GM12878 (cell line): ENCODE results near the gene TXN2. TPM values are rescaled to one million over a fixed set of nuclear protein-coding genes. Genes with fewer than 3 reads are reported as not detected.

Experiments used
- EGR1 ChIP-seq, 2 experiments: IDR thresholded peaks; 1 replicate in 1 of 2; 2 replicates in 1 of 2; pipeline ENCODE4 v1.6.1; 2011 to 2012; ENCODE audit warnings: low read depth in 2 of 2, low read length in 2 of 2, borderline replicate concordance in 1 of 2, mild to moderate bottlenecking in 1 of 2, moderate library complexity in 1 of 2
- EP300 ChIP-seq, 2 experiments: fragments of 150-350 bp in 1 of 2; IDR thresholded peaks; 2 replicates each; pipeline ENCODE4 v1.6.1; 2011 to 2012; ENCODE audit warnings: low read depth in 2 of 2, low read length in 2 of 2, borderline replicate concordance in 1 of 2, improper control_type of control experiment in 1 of 2, inconsistent platforms in 1 of 2; ENCODE audit not compliant: control insufficient read depth in 1 of 2
- IKZF1 ChIP-seq: fragments of 450-650 bp; conservative IDR thresholded peaks from 2 replicates; pipeline ENCODE4 v1.6.1; 2017; ENCODE audit warnings: antibody characterized with exemption, mild to moderate bottlenecking
- JUND ChIP-seq: IDR thresholded peaks from 2 replicates; pipeline ENCODE4 v1.6.1; 2012; ENCODE audit warnings: low read depth, mild to moderate bottlenecking, low read length, improper control_type of control experiment, moderate library complexity
- MEF2B ChIP-seq: fragments of 450-650 bp; IDR thresholded peaks from 2 replicates; pipeline ENCODE4 v1.6.1; 2018; ENCODE audit warnings: mild to moderate bottlenecking, moderate library complexity; ENCODE audit not compliant: partially characterized antibody, poor library complexity, severe bottlenecking
- RUNX3 ChIP-seq: IDR thresholded peaks from 2 replicates; pipeline ENCODE4 v1.6.1; 2012; ENCODE audit warnings: low read length, inconsistent platforms
- SMAD5 ChIP-seq: IDR thresholded peaks from 2 replicates; pipeline ENCODE4 v1.6.1; 2016; ENCODE audit warnings: antibody characterized with exemption, low read depth
- ZNF274 ChIP-seq: IDR thresholded peaks from one replicate; pipeline ENCODE4 v1.8.0; 2011; ENCODE audit not compliant: insufficient read length, insufficient read depth
- polyA plus RNA-seq, 11 experiments: library from polyadenylated mRNA; depleted of rRNA in 4 of 11; unstranded in 6 of 11; stranded (reverse) in 5 of 11; fragments of >200 nt; fragmentation: Nextera tagmentation in 4 of 11; fragmentation: Illumina TruSeq in 1 of 11; extraction: Ambion mirVana in 4 of 11; extraction: Trizol in 1 of 11; gene quantifications; 1 replicate in 1 of 11; 2 replicates in 10 of 11; pipeline versions ENCODE4 v1.2.1 to v1.2.3, GENCODE V29; 2011 to 2016; ENCODE audit warnings: inconsistent platforms in 2 of 11, missing spikeins in 2 of 11, low read depth in 1 of 11
- total RNA-seq, 4 experiments: library from RNA; depleted of rRNA in 3 of 4; stranded (reverse); fragments of >200 nt in 3 of 4; fragmentation: Illumina TruSeq in 1 of 4; extraction: Trizol in 1 of 4; gene quantifications; 2 replicates each; pipeline versions ENCODE4 v1.2.1 to v1.2.3, GENCODE V29; 2013 to 2021
- TF ChIP-seq, protein P1 (sequence below): fragments of 450-650 bp; IDR thresholded peaks from 2 replicates; pipeline ENCODE4 v1.6.1; 2017; ENCODE audit warnings: low read depth, mild to moderate bottlenecking, moderate library complexity
- TF ChIP-seq, protein P2 (sequence below): fragments of 450-650 bp; IDR thresholded peaks from 2 replicates; pipeline ENCODE4 v1.6.1; 2017; ENCODE audit warnings: mild to moderate bottlenecking, low read depth, inconsistent platforms; ENCODE audit not compliant: poor library complexity, severe bottlenecking

TXN2 gene
- total and polyA plus RNA-seq, 10 of the 15 experiments (the other 5 are each of a cell fraction or from before 2014, with no cell fraction given) = 70.2 to 350 (median 183) TPM

DNA sequence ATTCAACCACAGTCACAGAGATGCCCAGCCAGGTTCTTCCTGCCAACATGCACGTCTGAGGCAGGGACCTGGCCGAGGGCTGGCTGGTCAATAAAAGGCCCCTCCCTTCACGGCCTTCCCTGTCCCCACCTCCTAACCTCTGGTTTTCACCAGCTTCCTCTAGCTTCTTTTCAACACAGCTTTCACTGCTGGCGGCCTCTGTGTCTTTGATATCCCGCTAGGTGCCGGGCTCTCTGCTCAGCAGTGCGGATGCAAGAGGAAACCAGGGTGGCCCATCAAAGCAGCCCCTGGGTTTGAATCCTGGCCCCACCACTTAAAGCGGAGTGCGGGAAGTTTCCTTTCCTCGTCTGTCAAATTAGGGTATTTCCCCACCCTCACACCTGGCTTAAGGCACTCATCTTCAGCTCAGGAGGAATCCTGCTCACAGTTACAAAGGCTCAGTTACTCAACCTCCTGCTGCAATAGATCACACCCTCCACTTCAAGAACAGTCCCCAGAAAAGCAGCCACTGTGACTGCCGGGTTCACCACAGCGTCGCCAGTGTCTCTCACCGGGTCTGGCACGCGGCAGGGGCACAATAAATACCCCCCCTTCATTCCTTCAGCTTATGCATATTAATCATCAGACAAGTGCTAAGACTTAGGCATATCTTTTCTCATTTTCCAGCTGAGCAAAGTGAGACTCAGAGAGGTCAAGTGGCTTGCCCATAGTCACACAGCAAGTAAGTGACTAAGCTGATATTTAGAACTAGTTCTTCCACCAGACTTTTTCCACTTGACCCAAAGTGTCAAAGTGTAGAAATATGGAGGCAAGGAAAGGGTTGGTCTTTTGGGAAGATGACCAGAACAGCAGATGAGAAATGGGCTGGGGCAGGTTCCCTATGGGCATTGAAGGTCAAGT, 45.7 kb downstream of the TXN2 start (continued):
- TF ChIP-seq, protein P1, sequence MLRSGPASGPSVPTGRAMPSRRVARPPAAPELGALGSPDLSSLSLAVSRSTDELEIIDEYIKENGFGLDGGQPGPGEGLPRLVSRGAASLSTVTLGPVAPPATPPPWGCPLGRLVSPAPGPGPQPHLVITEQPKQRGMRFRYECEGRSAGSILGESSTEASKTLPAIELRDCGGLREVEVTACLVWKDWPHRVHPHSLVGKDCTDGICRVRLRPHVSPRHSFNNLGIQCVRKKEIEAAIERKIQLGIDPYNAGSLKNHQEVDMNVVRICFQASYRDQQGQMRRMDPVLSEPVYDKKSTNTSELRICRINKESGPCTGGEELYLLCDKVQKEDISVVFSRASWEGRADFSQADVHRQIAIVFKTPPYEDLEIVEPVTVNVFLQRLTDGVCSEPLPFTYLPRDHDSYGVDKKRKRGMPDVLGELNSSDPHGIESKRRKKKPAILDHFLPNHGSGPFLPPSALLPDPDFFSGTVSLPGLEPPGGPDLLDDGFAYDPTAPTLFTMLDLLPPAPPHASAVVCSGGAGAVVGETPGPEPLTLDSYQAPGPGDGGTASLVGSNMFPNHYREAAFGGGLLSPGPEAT = peak; percentile 46; the same call in 1 of the 2 replicates
- no peak for TF ChIP-seq SMAD5
- TF ChIP-seq MEF2B = no peak
- TF ChIP-seq RUNX3 = no peak; the same call in 1 of the 2 replicates
- no peak for TF ChIP-seq EP300 (IDR thresholded peaks at IDR 0.05; ENCODE audit: borderline replicate concordance in 1 of 2, control insufficient read depth in 1 of 2, low read depth in 2 of 2, low read length in 2 of 2)
- no peak for TF ChIP-seq ZNF274
- TF ChIP-seq JUND = no peak
- peak in 1 of 2 experiments; percentile 75; a peak in 2 of 3 replicates for TF ChIP-seq EGR1 (IDR thresholded peaks at IDR 0.05; ENCODE audit: borderline replicate concordance in 1 of 2, low read depth in 2 of 2, low read length in 2 of 2)
- TF ChIP-seq, protein P2, sequence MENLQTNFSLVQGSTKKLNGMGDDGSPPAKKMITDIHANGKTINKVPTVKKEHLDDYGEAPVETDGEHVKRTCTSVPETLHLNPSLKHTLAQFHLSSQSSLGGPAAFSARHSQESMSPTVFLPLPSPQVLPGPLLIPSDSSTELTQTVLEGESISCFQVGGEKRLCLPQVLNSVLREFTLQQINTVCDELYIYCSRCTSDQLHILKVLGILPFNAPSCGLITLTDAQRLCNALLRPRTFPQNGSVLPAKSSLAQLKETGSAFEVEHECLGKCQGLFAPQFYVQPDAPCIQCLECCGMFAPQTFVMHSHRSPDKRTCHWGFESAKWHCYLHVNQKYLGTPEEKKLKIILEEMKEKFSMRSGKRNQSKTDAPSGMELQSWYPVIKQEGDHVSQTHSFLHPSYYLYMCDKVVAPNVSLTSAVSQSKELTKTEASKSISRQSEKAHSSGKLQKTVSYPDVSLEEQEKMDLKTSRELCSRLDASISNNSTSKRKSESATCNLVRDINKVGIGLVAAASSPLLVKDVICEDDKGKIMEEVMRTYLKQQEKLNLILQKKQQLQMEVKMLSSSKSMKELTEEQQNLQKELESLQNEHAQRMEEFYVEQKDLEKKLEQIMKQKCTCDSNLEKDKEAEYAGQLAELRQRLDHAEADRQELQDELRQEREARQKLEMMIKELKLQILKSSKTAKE = peak; percentile 81
- TF ChIP-seq IKZF1 = peak; percentile 70
